ENCODE data around the gene CYP21A2.
"Not testable (repeated sequence)": the region's sequence is repeated elsewhere in the genome, so short reads cannot be mapped to it uniquely, and the experiment has no call there.

CYP21A2 gene

DNA sequence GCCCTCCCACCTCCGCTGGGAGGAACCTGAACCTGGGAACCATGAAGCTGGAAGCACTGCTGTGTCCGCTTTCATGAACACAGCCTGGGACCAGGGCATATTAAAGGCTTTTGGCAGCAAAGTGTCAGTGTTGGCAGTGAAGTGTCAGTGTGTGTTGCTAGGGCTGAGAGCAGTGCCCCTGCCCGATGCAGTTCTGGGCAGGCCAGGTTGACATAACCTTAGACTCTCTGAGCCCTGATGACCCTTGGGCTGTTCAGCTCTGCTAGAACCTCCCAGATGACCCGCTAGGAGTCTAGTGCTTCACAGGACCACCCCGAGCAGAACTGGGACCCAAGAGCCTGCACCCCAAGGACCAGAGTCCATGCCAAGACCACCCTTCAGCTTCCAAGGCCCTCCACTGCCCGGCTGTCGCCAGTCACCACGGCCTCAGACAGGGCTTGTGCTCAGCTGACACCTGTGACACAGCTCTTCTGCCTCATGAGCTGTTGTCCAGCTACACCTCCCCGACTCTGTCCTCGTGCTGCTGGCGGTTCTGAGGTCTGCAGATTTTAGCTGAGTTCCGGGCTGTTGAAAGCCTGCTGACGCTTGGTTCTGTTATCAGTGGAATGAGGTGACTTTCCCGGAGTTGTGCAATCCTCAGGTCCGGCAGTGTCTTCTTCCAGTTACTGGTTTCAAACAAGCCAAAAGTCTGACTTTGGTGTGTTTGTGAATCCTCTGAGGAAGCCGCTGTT, 2.8 kb upstream of the CYP21A2 start:
- DNase-seq, result not testable (repeated sequence)

DNA sequence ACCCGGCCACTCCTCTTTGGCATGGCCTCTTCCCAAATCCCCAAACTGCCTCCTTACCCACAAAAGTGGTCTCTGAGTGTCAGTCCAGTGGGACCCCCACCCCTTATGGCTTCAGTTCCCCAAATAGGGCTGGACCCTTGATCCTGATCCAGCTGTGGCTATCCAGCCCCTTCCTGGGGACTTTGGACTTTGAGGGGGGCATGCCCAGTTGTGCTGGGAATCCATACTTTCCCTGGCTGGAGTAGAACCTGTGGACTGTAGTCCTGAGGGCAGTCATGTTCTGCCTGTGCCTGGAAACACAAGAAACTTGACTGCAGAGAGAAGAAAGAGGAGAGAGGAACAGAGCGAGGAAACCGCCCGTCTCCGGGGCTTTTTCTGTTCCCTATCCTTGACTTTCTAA, 1.1 kb upstream of the CYP21A2 start:
- not testable (repeated sequence) for DNase-seq

DNA sequence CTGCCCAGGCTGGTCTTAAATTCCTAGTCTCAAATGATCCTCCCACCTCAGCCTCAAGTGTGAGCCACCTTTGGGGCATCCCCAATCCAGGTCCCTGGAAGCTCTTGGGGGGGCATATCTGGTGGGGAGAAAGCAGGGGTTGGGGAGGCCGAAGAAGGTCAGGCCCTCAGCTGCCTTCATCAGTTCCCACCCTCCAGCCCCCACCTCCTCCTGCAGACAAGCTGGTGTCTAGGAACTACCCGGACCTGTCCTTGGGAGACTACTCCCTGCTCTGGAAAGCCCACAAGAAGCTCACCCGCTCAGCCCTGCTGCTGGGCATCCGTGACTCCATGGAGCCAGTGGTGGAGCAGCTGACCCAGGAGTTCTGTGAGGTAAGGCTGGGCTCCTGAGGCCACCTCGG, 663 bp downstream of the CYP21A2 start:
- not testable (repeated sequence) for DNase-seq

DNA sequence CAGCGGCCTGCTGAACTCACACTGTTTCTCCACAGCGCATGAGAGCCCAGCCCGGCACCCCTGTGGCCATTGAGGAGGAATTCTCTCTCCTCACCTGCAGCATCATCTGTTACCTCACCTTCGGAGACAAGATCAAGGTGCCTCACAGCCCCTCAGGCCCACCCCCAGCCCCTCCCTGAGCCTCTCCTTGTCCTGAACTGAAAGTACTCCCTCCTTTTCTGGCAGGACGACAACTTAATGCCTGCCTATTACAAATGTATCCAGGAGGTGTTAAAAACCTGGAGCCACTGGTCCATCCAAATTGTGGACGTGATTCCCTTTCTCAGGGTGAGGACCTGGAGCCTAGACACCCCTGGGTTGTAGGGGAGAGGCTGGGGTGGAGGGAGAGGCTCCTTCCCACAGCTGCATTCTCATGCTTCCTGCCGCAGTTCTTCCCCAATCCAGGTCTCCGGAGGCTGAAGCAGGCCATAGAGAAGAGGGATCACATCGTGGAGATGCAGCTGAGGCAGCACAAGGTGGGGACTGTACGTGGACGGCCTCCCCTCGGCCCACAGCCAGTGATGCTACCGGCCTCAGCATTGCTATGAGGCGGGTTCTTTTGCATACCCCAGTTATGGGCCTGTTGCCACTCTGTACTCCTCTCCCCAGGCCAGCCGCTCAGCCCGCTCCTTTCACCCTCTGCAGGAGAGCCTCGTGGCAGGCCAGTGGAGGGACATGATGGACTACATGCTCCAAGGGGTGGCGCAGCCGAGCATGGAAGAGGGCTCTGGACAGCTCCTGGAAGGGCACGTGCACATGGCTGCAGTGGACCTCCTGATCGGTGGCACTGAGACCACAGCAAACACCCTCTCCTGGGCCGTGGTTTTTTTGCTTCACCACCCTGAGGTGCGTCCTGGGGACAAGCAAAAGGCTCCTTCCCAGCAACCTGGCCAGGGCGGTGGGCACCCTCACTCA, 1.4 kb downstream of the CYP21A2 start:
- DNase-seq, result not testable (repeated sequence)

DNA sequence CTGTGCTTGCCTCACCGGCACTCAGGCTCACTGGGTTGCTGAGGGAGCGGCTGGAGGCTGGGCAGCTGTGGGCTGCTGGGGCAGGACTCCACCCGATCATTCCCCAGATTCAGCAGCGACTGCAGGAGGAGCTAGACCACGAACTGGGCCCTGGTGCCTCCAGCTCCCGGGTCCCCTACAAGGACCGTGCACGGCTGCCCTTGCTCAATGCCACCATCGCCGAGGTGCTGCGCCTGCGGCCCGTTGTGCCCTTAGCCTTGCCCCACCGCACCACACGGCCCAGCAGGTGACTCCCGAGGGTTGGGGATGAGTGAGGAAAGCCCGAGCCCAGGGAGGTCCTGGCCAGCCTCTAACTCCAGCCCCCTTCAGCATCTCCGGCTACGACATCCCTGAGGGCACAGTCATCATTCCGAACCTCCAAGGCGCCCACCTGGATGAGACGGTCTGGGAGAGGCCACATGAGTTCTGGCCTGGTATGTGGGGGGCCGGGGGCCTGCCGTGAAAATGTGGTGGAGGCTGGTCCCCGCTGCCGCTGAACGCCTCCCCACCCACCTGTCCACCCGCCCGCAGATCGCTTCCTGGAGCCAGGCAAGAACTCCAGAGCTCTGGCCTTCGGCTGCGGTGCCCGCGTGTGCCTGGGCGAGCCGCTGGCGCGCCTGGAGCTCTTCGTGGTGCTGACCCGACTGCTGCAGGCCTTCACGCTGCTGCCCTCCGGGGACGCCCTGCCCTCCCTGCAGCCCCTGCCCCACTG, 2.3 kb downstream of the CYP21A2 start:
- not testable (repeated sequence) for DNase-seq

DNA sequence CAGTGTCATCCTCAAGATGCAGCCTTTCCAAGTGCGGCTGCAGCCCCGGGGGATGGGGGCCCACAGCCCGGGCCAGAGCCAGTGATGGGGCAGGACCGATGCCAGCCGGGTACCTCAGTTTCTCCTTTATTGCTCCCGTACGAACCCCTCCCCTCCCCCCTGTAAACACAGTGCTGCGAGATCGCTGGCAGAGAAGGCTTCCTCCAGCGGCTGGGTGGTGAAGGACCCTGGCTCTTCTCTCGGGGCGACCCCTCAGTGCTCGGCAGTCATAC, 2.8 kb downstream of the CYP21A2 start:
- not testable (repeated sequence) for DNase-seq

DNA sequence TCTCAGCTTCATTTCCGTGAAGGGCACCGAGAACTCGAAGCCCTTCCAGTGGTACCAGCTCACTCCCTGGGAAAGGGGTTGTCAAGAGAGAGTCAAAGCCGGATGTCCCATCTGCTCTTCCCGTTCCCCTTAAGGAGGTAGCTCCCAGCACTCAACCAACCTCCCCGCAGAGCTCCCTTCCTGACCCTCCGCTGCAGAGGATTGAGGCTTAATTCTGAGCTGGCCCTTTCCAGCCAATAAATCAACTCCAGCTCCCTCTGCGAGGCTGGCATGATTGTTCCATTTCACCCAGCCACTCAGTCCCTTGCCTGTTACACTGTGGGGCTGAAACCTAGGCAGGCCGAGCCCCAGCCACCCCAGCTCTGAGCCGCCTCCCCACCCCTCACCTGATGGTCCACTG, 3.2 kb downstream of the CYP21A2 start:
- not testable (repeated sequence) for DNase-seq

DNA sequence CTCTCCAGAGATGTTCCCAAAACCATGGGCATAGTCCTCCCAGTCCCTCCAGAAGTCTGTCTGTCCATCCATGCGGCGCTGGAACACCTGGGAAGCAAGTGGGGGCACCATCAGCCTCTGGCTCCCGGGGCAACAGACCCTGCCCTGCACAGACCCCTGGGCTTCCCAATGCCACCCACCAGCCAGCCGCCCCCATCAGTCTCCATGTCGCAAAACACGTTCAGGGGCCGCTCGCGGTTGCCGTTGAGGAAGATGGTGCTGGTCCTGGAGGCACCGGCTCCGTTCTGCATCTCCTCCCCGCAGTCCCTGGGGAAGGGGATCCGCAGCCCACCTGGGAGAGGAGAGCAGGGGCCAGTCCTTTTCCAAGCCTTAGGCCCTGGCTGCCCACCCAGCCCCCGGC, 4.1 kb downstream of the CYP21A2 start:
- DNase-seq, result not testable (repeated sequence)

DNA sequence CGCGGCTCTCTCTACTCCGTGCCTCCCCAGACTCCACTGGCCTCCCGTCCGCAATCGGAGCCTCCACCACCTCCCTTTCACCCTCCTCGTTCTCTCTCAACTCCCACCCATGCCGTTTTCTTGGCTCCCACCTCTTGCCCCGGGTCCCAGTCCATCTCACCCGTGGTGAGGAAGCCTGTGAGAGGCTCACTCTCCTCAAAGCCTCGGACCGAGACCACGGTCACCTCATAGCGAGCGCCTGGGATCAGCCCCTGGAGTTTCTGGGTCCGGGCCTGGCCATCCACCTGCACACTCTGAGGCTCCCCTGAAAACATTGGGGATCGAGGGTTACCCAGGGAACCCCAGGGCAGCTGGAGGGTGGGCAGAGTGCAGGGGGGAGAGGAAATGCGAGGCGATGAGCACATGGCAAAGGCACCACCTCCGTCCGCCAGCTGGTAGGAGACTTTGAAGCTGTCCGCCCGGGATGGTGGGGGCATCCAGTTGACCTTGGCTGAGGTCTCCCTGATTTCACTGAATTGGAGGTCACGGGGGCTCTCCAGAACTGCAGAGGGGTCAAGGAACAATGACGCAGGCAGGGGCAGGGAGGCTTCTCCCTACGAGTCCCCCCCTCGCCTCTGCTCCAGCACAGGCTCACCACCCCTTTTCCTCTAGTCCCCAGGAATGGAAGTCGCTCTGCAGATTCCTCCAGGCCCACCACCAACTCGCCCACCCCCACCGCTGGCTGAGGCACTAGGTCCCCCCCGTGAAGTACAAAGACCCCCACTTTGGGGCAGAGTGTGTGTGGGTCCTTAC, 5.6 kb downstream of the CYP21A2 start:
- not testable (repeated sequence) for DNase-seq

DNA sequence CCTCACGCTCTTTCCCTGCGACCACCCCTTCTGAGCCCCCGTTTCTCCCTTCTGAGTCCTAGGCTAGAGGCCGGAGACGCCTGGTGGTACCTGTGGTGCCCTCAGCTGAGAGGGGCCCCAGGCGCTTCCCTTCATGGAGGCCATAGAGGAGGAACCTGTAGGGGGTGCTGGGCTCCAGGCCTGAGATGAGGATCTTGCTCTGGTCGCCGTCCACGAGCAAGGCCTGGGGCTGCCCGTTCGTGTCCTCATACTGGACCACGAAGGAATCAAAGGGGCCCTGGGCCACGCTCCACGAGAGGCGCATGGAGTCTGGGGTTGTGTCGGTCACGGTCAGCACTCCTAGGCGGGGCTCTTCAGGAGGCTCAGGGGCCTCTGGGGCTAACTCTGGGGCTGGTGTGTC, 6.7 kb downstream of the CYP21A2 start:
- DNase-seq, result not testable (repeated sequence)

DNA sequence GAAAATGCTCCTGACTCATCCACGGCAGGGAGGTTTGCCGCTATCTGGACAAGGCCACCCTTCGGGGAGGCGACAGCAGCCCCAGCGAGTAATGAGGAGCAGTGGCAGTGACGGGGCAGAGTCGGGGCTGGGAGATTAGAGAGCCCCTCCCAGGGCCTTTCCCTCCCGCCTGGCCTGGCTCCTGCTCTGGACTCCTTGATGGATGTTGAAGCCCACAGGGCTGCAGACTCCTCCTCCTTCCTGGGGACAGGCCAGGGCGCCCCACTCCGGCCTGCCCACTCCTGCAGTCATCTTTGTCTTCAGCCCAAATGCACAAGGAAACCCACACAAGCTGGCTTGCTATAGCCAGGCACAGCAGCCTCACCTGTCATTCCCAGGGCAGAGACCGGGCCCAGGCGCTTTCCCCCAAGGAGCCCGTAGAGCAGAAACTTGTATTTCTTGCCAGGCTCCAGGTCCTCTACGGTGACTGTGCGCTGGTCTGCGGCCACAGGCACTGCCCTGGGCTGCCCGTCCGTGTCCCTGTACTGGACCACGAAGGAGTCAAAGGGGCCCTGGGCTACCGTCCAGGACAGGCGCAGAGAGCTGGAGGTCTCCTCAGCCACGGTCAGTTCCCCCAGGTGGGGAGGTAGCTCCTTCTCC, 7.7 kb downstream of the CYP21A2 start:
- DNase-seq, result no peak

DNA sequence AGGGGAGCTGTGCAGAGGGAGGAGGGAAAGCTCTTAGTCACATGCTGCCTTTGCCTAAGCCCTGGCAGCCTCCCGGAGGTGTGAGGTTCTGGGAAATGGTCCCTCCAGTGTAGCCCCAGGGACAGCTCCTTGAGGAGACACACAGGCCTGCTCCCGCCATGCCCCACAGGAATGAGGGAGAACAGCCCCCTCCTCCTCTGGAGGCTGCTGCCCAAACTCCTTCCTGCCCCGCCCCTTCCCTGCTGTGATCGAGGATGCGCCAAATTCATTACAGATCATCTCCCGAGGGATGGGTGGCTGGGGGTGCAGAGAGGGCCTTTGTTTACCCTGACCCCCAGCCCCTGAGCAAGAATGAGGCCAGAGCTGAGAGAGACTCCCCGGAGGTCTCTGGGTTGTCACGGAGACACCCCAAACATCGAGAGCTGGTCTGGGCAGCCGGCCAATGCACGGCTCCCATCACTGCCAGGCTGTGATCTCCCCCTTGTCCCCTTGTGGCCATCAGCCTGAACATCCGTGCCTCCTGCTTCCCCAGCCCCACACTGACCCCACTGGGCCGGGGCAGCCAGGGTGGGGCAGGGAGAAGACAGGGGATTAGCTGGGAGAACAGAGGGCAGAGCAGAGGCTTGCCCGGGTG, 8.4 kb downstream of the CYP21A2 start:
- DNase-seq, result no peak

DNA sequence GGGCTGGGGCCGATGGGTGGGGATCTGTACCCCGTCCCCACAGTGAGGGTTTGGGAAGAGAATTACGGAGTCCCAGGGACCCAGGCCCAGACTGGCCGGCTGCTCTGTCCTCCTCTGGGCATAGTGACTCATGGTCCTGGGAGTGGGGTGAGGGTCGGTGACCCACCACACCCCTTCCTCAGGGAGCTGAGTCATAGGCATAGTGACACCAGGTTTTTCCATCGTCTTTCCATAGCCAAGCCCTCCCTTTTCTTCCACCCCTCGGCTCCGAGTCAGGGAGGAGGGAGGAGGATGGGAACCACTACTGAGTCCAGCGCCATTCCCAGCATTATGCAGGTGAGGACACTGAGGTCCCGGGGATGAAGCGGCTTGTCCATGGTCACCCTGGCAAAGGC, 8.9 kb downstream of the CYP21A2 start:
- no peak for DNase-seq

DNA sequence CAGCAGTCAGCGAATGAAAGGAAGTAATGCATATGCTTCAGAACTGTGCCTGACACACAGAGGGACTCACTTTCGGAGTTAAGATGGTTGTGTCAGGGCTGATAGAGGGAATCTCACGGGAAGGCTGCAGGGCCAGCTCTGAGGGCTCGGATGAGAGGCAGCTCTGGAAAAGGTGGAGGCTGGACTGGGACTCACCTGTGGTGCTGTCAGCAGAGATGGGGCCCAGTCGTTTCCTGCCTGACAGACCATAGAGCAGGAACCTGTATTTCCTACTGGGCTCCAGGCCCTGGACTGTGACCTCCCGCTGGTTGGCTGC, 9.3 kb downstream of the CYP21A2 start:
- no peak for DNase-seq

DNA sequence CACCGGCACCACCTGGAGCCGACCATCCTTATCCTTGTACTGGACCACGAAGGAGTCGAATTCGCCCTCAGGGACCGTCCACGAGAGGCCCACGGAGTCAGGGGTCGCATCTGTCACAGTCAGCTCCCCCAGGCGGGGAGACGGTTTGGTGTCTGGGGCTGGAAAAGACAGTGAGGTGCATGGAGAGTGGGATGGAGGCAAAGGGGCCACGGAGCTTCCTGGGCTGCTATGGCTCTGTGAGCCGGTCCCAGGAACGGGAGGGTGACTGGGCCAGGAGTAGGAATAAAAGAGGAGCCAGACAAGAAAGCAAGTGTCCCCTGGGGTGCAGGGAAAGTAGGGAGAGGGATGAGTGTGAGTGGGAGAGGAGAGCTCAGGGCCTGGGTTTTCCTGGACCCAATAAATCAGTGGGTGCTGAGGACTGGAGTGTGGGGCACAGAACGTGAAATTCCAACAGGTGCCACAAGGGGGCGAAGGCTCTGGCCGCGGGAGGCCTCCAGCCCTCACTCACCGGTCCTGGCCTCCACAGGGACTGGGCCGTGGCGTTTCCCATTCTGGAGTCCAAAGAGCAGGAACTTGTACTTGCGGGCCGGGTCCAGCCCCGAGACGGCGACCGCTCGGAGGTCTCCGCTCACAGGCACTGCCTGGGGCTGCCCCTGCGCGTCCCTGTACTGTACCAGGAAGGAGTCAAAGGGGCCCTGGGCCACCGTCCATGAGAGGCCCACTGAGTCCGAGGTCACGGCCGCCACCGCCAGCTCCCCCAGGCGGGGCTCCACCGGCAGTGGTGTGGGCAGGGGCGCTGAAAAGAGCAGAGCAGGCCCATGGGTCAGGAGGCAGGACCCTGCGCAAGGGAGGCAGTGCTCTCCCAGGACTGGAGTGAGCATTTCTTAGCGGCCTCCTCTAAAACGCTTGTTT, 9.9 kb downstream of the CYP21A2 start:
- DNase-seq, result peak; percentile 71

DNA sequence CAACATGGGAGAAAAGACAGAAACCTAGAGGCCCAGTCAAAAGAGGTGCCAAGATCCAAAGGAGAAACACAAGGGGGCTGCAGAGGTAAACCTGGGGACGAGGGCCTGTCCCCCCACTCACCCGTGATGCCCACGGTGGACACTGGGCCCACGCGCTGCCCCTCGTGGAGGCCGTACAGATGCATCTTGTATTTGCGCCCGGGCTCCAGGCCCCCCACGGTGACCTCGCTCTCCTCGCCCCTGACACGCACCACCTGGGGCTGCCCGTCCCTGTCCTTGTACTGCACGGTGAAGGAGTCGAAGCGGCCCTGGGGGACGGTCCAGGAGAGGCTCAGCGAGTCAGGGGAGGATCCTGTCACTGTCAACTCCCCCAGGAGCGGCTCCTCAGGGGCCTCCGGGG, 10.9 kb downstream of the CYP21A2 start:
- not testable (repeated sequence) for DNase-seq

DNA sequence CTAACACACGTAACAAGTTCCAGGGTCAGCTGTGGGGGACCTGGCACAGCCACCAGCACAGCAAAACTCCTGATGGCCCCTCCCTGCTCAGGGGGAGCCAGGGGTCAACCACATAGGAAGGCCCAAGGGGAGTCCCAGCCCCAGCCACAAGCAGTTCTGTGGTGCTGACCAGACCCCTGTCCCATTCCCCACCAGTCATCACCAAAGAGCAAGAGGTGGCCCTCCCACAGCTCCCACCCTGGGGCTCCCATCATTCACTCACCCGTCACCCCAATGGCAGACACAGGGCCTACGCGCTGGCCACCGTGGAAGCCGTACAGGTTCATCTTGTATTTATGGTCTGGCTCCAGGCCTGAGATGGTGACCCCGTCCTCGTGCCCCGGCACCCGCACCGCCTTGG, 11.5 kb downstream of the CYP21A2 start:
- DNase-seq, result not testable (repeated sequence)

DNA sequence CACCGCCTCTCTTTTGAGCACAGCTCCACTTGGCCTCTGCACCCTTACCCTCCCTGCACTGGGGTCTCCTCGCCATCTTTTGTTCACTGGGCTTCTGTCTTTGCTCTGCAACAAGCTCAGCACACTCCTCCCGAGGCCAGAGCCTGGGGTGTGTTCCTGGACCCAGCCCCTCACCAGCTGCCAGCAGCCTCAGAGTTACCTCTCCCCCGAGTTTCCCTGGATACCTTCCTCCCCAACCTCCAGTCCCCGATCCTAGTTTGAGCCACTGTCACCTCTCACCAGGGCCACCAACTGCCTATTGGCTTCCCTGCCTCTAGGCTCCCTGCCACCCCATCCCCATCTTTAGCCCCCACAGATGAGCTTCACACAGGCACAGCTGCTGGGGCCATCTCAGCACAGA, 12.3 kb downstream of the CYP21A2 start:
- DNase-seq, result no peak

DNA sequence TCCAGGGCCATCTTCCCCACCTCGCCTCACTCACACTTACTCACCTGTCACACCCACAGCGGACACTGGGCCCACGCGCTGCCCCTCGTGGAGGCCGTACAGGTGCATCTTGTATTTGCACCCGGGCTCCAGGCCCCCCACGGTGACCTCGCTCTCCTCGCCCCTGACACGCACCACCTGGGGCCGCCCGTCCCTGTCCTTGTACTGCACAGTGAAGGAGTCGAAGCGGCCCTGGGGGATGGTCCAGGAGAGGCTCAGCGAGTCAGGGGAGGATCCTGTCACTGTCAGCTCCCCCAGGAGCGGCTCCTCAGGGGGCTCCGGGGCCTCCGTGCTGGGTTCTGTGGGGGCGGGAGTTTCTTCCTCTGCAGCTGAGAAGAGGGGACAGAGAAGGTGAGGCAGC, 14.4 kb downstream of the CYP21A2 start:
- DNase-seq, result not testable (repeated sequence)

DNA sequence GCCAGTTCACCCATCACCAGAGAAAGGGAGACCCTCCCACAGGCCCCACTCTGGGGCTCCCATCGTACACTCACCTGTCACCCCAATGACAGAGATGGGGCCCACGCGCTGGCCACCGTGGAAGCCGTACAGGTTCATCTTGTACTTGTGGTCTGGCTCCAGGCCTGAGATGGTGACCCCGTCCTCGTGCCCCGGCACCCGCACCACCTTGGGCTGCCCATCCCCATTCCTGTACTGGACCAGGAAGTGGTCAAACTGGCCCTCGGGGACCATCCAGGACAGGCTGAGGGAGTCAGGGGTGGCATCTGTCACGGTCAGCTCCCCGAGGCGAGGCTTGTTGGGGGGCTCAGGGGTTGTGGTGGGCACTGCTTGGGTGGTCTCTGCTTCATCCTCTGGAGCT, 15.1 kb downstream of the CYP21A2 start:
- DNase-seq, result not testable (repeated sequence)

DNA sequence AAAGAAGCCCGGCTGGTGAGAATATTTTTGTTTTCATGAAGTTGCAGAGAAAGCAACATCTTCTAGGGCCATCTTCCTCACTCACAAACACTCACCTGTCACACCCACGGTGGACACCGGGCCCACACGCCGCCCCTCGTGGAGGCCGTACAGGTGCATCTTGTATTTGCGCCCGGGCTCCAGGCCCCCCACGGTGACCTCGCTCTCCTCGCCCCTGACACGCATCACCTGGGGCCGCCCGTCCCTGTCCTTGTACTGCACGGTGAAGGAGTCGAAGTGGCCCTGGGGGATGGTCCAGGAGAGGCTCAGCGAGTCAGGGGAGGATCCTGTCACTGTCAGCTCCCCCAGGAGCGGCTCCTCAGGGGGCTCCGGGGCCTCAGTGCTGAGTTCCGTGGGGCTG, 17.5 kb downstream of the CYP21A2 start:
- not testable (repeated sequence) for DNase-seq

Data from activated CD4-positive, alpha-beta T cell treated with anti-CD3 and anti-CD28 coated beads, Interleukin-2, Interleukin-6, amounts not matched to agents 100 ng/mL and 50 ng/mL, durations not matched to agents 16 hours and 8 hours (primary cell).